ENCODE results near the gene BTBD9. TPM values are rescaled to one million over a fixed set of nuclear protein-coding genes. Genes with fewer than 3 reads are reported as not detected.

The BTBD9 gene
- total RNA-seq, 1 donor from 2014 or later, result 18.1 TPM

GRCh38 chr6:38302838-38303237 lies 336.9 kb downstream of the BTBD9 start:
- intact Hi-C loops (cut with micrococcal nuclease), result no loop called here
- no peak for DNase-seq
- ATAC-seq, result no peak

GRCh38 chr6:38302081-38302480 lies 337.6 kb downstream of the BTBD9 start:
- intact Hi-C loops (cut with micrococcal nuclease), result no loop called here
- DNase-seq (no peak), ATAC-seq (no peak)

GRCh38 chr6:38290133-38290799 lies 349.5 kb downstream of the BTBD9 start:
- ATAC-seq (peak; percentile 90), DNase-seq (no peak)
- intact Hi-C loops (cut with micrococcal nuclease), result no loop called here

GRCh38 chr6:38287487-38287886 lies 352.2 kb downstream of the BTBD9 start:
- DNase-seq (no peak), ATAC-seq (no peak)
- intact Hi-C loops (cut with micrococcal nuclease), result no loop called here

- ATAC-seq, result no peak
- intact Hi-C loops (cut with micrococcal nuclease), result no loop called here
Measured at GRCh38 chr6:38284802-38285394, 354.8 kb downstream of the BTBD9 start.

GRCh38 chr6:38283734-38284362 lies 355.9 kb downstream of the BTBD9 start:
- no peak for ATAC-seq
- intact Hi-C loops (cut with micrococcal nuclease), result no loop called here
- DNase-seq, result no peak

More at GRCh38 chr6:38284802-38285394, 354.8 kb downstream of the BTBD9 start:
- no peak for DNase-seq

- ATAC-seq (no peak), DNase-seq (no peak)
- intact Hi-C loops (cut with micrococcal nuclease), result no loop called here
Measured at GRCh38 chr6:38282911-38283310, 356.8 kb downstream of the BTBD9 start.

GRCh38 chr6:38281126-38281525 lies 358.6 kb downstream of the BTBD9 start:
- ATAC-seq (no peak), DNase-seq (no peak)
- intact Hi-C loops (cut with micrococcal nuclease), result no loop called here

- ATAC-seq (no peak), DNase-seq (no peak)
- intact Hi-C loops (cut with micrococcal nuclease), result no loop called here
Measured at GRCh38 chr6:38279963-38280588, 359.7 kb downstream of the BTBD9 start.

GRCh38 chr6:38279423-38279822 lies 360.3 kb downstream of the BTBD9 start:
- DNase-seq, result no peak
- intact Hi-C loops (cut with micrococcal nuclease), result no loop called here
- ATAC-seq, result peak; percentile 24

- intact Hi-C loops (cut with micrococcal nuclease), result no loop called here
- ATAC-seq (no peak), DNase-seq (no peak)
Measured at GRCh38 chr6:38273325-38273724, 366.4 kb downstream of the BTBD9 start.

- no peak for DNase-seq
- ATAC-seq, result no peak
Measured at GRCh38 chr6:38272222-38272621, 367.5 kb downstream of the BTBD9 start.

GRCh38 chr6:38271081-38271480 lies 368.6 kb downstream of the BTBD9 start:
- DNase-seq, result no peak
- intact Hi-C loops (cut with micrococcal nuclease), result no loop called here
- ATAC-seq, result no peak

More at GRCh38 chr6:38272222-38272621, 367.5 kb downstream of the BTBD9 start:
- intact Hi-C loops (cut with micrococcal nuclease), result no loop called here

GRCh38 chr6:38270367-38270766 lies 369.4 kb downstream of the BTBD9 start:
- DNase-seq (no peak), ATAC-seq (no peak)
- intact Hi-C loops (cut with micrococcal nuclease), result no loop called here

GRCh38 chr6:38269461-38270172 lies 370.1 kb downstream of the BTBD9 start:
- intact Hi-C loops (cut with micrococcal nuclease), result no loop called here
- DNase-seq, result no peak
- peak; percentile 70 for ATAC-seq

- ATAC-seq (no peak), DNase-seq (no peak)
- intact Hi-C loops (cut with micrococcal nuclease), result no loop called here
Measured at GRCh38 chr6:38268342-38268741, 371.4 kb downstream of the BTBD9 start.

- intact Hi-C loops (cut with micrococcal nuclease), result no loop called here
- ATAC-seq, result no peak
- DNase-seq, result no peak
Measured at GRCh38 chr6:38266921-38267354, 372.8 kb downstream of the BTBD9 start.

- no peak for ATAC-seq
- no peak for DNase-seq
- intact Hi-C loops (cut with micrococcal nuclease), result no loop called here
Measured at GRCh38 chr6:38264605-38265004, 375.1 kb downstream of the BTBD9 start.

GRCh38 chr6:38262609-38263008 lies 377.1 kb downstream of the BTBD9 start:
- intact Hi-C loops (cut with micrococcal nuclease), result no loop called here
- DNase-seq, result no peak
- ATAC-seq, result peak; percentile 27

- ATAC-seq, result peak; percentile 97
- intact Hi-C loops (cut with micrococcal nuclease), result no loop called here
- DNase-seq, result no peak
Measured at GRCh38 chr6:38262026-38262425, 377.7 kb downstream of the BTBD9 start.
